ENCODE data around the gene GPSM3.

DNA sequence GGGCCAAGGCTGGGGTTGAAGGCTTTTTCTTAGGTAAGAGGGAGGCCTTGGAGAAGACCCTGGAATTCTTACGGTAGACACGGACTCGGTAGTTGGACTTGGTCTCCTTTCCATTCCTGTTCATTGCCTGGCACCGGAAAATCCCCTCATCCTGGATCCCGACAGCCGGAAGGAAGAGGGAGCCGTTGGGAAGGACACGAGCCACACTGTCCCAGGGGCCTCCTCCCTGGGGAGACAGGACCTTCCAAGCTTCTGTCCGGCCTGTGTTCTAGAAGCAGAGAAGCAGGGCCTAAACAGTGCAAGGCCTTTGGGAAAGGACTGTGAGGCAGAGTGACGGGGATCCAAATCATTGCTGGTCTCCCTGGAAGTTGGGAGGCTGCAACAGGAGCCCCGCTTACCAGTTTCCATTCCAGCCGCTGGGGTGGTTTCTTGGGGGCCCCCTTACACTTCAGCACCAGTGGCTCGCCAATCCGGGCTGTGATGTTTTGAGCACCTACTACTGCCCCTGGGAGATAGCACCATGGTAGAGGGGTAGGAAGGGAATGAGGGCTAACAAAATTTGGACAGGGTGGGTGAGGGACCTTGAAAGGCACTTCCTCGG lies 8.9 kb downstream of the GPSM3 start:
- TF ChIP-seq, protein P1, sequence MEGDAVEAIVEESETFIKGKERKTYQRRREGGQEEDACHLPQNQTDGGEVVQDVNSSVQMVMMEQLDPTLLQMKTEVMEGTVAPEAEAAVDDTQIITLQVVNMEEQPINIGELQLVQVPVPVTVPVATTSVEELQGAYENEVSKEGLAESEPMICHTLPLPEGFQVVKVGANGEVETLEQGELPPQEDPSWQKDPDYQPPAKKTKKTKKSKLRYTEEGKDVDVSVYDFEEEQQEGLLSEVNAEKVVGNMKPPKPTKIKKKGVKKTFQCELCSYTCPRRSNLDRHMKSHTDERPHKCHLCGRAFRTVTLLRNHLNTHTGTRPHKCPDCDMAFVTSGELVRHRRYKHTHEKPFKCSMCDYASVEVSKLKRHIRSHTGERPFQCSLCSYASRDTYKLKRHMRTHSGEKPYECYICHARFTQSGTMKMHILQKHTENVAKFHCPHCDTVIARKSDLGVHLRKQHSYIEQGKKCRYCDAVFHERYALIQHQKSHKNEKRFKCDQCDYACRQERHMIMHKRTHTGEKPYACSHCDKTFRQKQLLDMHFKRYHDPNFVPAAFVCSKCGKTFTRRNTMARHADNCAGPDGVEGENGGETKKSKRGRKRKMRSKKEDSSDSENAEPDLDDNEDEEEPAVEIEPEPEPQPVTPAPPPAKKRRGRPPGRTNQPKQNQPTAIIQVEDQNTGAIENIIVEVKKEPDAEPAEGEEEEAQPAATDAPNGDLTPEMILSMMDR (IDR thresholded peaks at IDR 0.05): no peak
- TF ChIP-seq EZH2 (IDR thresholded peaks at IDR 0.05): no peak

All from neural progenitor cell (in vitro differentiated cells).